Coronary artery (tissue), 2 donors: Measurements from ENCODE around the gene COL4A1.

Experiments
- DNase-seq: peaks from one replicate; pipeline ENCODE4 v3.0.0-alpha.2; 2017; ENCODE audit warnings: low spot score
- H3K27ac ChIP-seq, 2 donors: fragments of 200-600 bp; sonication (generic); one replicate each; pipeline ENCODE4 v1.5.1; 2016 to 2019
- H3K4me3 ChIP-seq: fragments of 200-600 bp; sonication (generic); 2 replicates; pipeline ENCODE4 v1.5.1; 2016; ENCODE audit warnings: mild to moderate bottlenecking, moderate library complexity
- CTCF ChIP-seq: fragments of 200-600 bp; sonication (generic); IDR thresholded peaks from one replicate; pipeline ENCODE4 v1.5.1; 2019; ENCODE audit warnings: antibody characterized with exemption

Gene COL4A1

DNA sequence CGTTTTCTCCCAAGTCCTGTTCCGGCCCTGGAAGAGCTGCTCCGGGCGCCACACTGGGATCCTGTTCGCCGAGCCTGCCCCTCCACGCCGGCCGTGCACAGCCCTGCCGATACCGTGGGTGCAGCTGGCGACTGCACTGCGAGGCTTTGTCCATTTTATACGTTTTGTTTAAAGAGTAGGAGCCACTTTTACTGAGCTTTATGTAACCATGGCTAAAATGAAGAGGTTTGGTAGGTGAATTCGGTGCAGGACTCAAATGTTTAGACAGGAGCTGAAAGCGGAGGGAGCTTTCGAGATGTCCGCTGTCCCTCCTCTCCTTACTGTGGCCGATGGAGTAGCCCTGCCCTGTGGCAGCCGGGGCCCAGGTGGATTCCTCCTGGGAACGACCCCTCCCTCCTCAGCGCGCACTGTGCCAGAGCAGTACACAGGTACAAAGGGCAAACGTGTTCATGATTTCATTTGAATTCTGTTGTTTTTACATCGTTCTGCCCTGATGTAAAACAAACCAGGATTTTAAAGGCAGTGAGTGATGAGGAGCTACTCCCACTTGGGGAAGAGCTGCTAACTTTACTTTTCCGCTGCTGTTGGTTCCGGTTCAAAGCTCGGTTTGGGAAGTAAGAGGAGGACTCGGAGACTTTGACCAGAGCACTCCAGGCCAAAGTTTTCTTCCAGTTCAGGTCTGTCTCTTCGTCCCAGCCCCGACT, 1.9 kb upstream of the COL4A1 start:
- DNase-seq: peak; percentile 77
- peak overlapping the region; percentile 99 for H3K27ac ChIP-seq
- TF ChIP-seq CTCF: no peak
- H3K4me3 ChIP-seq: peak overlapping the region; percentile 98

- TF ChIP-seq CTCF: no peak
- H3K27ac ChIP-seq: peak overlapping the region; percentile 99
- DNase-seq: peak; percentile 78
- H3K4me3 ChIP-seq: peak overlapping the region; percentile 98
These were observed 1.1 kb upstream of the COL4A1 start for GRCh38 chr13:110307767-110308655.

DNA sequence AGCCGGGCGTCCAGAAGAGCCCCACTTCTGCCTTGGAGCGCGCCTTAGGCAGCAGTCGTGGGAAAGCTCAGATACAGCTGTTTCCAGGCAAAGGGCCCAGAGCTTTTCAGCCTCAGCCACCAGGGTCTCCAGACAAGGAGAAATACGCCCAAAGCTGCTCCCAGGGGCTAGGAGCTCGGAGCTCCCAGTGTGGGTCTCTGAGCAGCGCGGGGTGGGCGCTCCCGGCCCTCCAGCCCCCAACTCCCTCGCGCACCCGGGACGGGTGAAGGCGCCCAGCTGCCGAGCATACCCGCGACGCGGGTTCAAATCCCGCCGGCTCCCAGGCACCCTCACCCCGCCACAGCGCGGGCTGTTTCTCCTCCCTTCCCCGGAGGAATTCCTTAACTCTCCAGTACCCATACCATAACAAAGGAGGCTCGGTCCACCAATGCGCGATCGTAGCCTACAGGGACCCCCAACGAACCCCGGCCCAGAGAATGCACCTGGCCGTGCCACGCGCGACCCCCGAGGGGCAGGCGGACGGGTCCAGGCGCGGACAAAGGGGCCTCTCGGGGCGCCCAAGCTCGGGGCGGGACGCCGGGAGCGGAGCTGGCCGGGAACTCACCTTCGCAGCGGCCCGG, 507 bp downstream of the COL4A1 start:
- peak; percentile 76 for DNase-seq
- TF ChIP-seq CTCF: no peak
- H3K4me3 ChIP-seq: peak overlapping the region; percentile 98
- H3K27ac ChIP-seq: peak overlapping the region; percentile 99

DNA sequence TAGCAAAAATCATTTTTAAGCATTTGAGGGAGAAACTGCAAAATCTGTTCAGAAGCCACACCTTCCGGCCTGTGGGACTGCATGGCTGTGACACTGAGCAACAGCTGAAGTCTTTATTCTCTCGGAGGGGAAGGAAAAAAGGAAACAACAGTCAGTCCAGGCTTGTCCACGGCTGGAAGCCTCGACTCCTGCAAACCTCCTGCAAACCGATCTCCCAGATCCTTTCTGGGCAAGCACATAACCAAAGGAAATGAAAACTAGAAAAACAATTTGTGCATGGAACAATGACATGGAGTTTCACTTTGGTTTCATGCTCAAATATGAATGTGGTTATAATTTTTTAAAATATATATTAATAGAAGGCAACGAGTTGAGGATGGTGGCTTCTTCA, 1.0 kb downstream of the COL4A1 start:
- peak; percentile 72 for DNase-seq
- TF ChIP-seq CTCF: no peak
- H3K4me3 ChIP-seq: peak overlapping the region; percentile 98
- H3K27ac ChIP-seq: peak overlapping the region; percentile 99

DNA sequence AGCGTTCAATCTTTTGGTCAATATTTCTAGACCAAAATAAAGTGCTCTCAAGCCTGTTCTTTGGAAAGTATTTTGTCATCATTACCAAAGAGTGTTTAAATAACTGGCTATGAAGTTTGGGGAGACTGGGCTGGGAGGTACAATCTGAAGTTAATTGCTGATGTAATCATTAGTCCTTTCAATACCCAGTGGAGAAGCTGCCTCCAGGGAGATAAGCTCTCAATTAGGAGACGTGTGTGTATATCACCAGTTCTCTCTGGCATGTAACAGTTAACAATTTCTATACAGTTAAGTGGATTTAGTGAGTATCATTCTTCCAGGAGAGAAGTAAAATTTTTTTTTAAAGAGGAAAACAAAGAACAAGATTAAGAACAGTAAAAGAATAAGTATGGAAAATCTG, 1.4 kb downstream of the COL4A1 start:
- Histone ChIP-seq H3K4me3 (peak overlapping the region; percentile 98), H3K27ac (peak overlapping the region; percentile 99)
- no peak for TF ChIP-seq CTCF
- no peak for DNase-seq

DNA sequence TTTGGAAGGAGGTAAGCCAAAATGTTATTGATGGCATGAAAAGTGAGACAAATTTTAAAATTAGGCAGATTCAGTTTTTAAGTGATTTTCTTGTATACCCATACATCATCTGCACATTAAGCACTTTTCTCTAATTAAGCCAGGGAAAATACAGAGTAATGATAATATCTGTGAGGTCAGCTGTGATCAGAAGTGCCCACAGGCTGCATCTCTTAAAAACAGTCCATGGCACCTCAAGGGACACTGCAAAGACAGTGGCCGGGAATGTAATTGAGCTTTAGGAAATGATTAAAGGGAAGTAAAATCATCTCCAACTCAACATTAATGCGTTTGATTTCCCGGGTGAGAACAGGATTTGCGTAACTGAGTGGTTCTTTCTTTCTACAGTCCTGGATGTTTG, 2.0 kb downstream of the COL4A1 start:
- DNase-seq: peak; percentile 28
- Histone ChIP-seq H3K27ac (peak overlapping the region; percentile 99), H3K4me3 (peak overlapping the region; percentile 98)
- TF ChIP-seq CTCF: no peak
